ENCODE measurements around the gene MAPK8. TPM values are rescaled to one million over a fixed set of nuclear protein-coding genes. Genes with fewer than 3 reads are reported as not detected.

MAPK8 gene
- total and polyA plus RNA-seq, 2 of the 4 experiments (the other 2 are of a cell fraction): 41.5 to 54.7 TPM

GRCh38 chr10:48412081-48412480 lies 105.6 kb downstream of the MAPK8 start:
- Histone ChIP-seq H3K4me3 (ENCODE audit: insufficient read depth, low read depth, low read length) (no peak overlapping the region), H2BK15ac (ENCODE audit: low read depth, low read length) (no peak overlapping the region), H4K8ac (ENCODE audit: low read depth in 2 of 2, low read length in 2 of 2) (no peak overlapping the region), H4K20me1 (ENCODE audit: insufficient read depth, low read length) (no peaks in the 10 kb centered on the region; the same call in 1 of the 2 replicates), H2BK20ac (ENCODE audit: low read depth, low read length) (no peak overlapping the region), H3K9ac (ENCODE audit: low read depth, low read length) (no peak overlapping the region), H3K9me3 (ENCODE audit: control insufficient read depth, insufficient read depth, low read length) (peaks cover 8% of the 10 kb centered on the region), H2BK120ac (ENCODE audit: low read depth, low read length) (no peak overlapping the region), H4K5ac (ENCODE audit: low read depth, low read length) (no peak overlapping the region), H3K56ac (ENCODE audit: extremely low read depth, insufficient read depth, low read length) (no peak overlapping the region), H2AK5ac (ENCODE audit: low read depth, low read length) (no peak overlapping the region), H3K9me1 (ENCODE audit: insufficient read depth, low read length) (0 out of 2 replicates have a peak, but pooled peaks cover 3% of the 10 kb centered on the region), H3K14ac (replicated peaks; ENCODE audit: low read depth, low read length) (no peak overlapping the region), H3K27ac (ENCODE audit: insufficient read depth, low read length) (no peak overlapping the region), H3K4me1 (ENCODE audit: control insufficient read depth, insufficient read depth, low read length) (peaks cover 4% of the 10 kb centered on the region; the same call in 1 of the 2 replicates), H3K4me2 (ENCODE audit: low read depth, low read length) (no peak overlapping the region), H2BK5ac (ENCODE audit: low read depth, low read length, poor library complexity, severe bottlenecking) (no peak overlapping the region), H2AK9ac (replicated peaks; ENCODE audit: low read depth, low read length, poor library complexity) (no peak overlapping the region), H2AFZ (replicated peaks; ENCODE audit: low read length, poor library complexity) (no peak overlapping the region), H4K91ac (ENCODE audit: insufficient read depth, low read depth, low read length) (no peak overlapping the region), H3K36me3 (ENCODE audit: control insufficient read depth, insufficient read depth, low read length) (peaks cover 6% of the 10 kb centered on the region), H3K18ac (ENCODE audit: low read depth, low read length) (no peak overlapping the region), H3K23ac (ENCODE audit: low read depth, low read length) (no peak overlapping the region), H3K27me3 (ENCODE audit: control insufficient read depth, insufficient read depth, low read length) (no peaks in the 10 kb centered on the region), H3K4ac (ENCODE audit: low read depth, low read length) (no peak overlapping the region), H3K79me1 (ENCODE audit: low read depth in 1 of 2, low read length in 2 of 2) (peaks cover 14 to 25% of the 10 kb centered on the region in 2 experiments; a peak in 3 of 4 replicates)
- CTCF ChIA-PET: no interaction called here
- POLR2A ChIA-PET (ENCODE audit: unreplicated experiment): no interaction called here
- dilution Hi-C loops (cut with HindIII; ENCODE audit: low sequenced_read_pairs, unreplicated experiment): no loop called here
- intact Hi-C loops (cut with micrococcal nuclease): no loop called here
- no peak for TF ChIP-seq RCOR1 (IDR thresholded peaks at IDR 0.05; ENCODE audit: insufficient replicate concordance, low read length)
- no peak for TF ChIP-seq RFX5 (IDR thresholded peaks at IDR 0.05; ENCODE audit: low read depth, low read length)
- TF ChIP-seq NFE2L2 (IDR thresholded peaks at IDR 0.05; ENCODE audit: low read depth, low read length): no peak
- TF ChIP-seq FOS (IDR thresholded peaks at IDR 0.05; ENCODE audit: low read depth, low read length): no peak
- no peak for TF ChIP-seq BHLHE40 (IDR thresholded peaks at IDR 0.05; ENCODE audit: low read depth, low read length)
- TF ChIP-seq POLR2A (IDR thresholded peaks at IDR 0.05; ENCODE audit: low read depth, low read length): no peak
- no peak for TF ChIP-seq MAFK (IDR thresholded peaks at IDR 0.05; ENCODE audit: low read depth, low read length)
- no peak for TF ChIP-seq CEBPB (IDR thresholded peaks at IDR 0.05; ENCODE audit: low read depth, low read length)
- ATAC-seq (ENCODE audit: low read depth): no peak
- BruUV-seq (replicated peaks): no TSS peak
- WGBS, 2 experiments (ENCODE audit: extremely low coverage in 2 of 2, insufficient read length in 1 of 2): no CpG with 5 or more reads among the region's 3 CpGs
- in situ Hi-C loops (cut with MboI; ENCODE audit: low sequenced_read_pairs): no loop called here
- no peak for DNase-seq

Measured in IMR-90 (cell line).